Measurements from ENCODE around the gene RASL10A.

RASL10A gene

DNA sequence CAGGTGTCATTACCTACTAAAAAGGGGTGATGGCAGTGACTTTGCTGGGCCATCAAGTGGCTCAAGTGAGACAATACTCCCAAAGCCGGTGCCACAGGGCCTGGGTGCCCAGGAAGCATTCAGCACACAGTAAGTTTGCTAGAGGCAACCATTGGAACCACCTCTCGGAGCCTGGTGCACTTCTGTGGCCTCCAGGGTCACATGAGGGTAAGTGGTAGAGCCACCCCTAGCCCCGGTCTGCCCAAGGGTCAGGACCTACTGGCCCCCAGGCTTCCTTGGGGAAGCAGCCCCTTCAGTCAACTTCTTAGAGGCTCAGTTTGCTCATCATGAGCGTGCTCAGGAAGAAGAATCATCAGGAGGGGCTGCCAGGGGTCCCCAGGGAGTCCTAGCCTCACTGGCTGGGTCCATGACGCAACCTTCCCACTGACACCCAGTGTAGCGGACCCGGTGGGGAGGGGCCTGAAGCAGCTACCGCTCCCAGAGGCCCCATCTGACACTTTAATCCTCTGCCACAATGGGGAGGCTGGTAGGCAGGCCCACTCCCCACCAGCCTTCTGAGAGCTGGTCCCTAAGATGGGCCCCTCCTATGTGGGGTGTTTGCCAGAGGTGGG lies 17.5 kb upstream of the RASL10A start:
- H3K27me3 Mint-ChIP-seq, result no peaks in the 10 kb centered on the region
- no peak overlapping the region for H3K27ac Mint-ChIP-seq
- H3K36me3 Mint-ChIP-seq, result peaks cover 20% of the 10 kb centered on the region
- H3K4me3 Mint-ChIP-seq, result no peak overlapping the region
- no peaks in the 10 kb centered on the region for H3K9me3 Mint-ChIP-seq
- no peaks in the 10 kb centered on the region for H3K4me1 Mint-ChIP-seq
- CTCF ChIA-PET, result no interaction called here
- no peak for DNase-seq

DNA sequence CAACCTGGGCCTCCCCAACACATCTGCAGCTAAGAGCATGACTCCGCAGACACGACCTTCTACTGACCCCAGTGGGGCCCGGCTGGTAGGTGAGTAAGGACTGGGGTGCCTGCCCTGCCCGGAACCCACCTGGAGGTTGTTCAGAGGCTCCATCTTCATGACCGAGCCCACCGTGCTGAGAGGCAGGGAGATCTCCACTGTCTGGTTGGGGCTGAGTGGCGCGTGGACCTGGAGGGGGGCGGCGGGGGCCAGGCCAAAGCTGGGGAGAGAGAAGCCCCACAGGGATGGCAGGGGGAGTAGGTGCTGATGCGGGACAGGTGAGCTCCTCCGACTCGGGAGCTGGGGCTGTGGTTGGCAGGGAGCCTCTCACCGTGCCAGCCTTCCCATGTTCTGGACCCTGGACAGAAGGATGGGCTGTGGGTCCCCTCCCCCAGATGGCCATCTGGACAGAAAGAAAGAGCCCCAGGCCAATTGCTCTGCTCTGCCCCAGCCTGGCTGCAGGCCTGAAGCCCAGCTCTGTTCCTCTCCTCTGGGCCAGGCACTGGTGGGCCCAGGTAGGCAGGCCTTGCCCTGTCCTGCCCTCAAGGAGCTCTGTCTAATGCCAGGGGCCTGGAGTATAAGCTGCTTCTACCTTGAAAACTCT lies 16.3 kb upstream of the RASL10A start:
- Mint-ChIP-seq H3K4me1 (no peaks in the 10 kb centered on the region), H3K27ac (no peak overlapping the region), H3K36me3 (peaks cover 13% of the 10 kb centered on the region), H3K9me3 (no peaks in the 10 kb centered on the region), H3K4me3 (no peak overlapping the region), H3K27me3 (no peaks in the 10 kb centered on the region)
- DNase-seq, result no peak
- CTCF ChIA-PET, result no interaction called here

DNA sequence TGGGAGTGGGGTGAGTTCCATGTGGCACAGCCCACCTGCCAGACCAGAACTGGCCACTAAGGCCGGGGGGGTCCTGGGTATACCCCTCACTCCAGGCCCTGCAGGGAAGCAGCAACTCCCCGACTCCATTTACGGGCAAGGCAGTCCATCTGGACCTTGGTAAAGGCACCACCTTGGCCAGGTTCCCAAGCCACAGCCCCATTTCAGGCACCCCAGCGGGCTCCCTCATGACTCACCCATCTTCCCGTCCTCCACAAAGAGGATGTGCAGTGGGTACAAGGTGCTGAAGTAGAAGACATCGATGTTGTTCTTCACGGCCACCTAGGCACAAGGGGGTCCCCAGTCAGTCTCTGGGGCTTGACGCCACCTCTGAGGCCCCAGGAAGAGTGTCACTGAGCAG lies 15.7 kb upstream of the RASL10A start:
- H3K27ac Mint-ChIP-seq, result no peak overlapping the region
- no peaks in the 10 kb centered on the region for H3K27me3 Mint-ChIP-seq
- H3K4me3 Mint-ChIP-seq, result no peak overlapping the region
- H3K4me1 Mint-ChIP-seq, result no peaks in the 10 kb centered on the region
- H3K9me3 Mint-ChIP-seq, result no peaks in the 10 kb centered on the region
- H3K36me3 Mint-ChIP-seq, result peaks cover 11% of the 10 kb centered on the region
- CTCF ChIA-PET, result no interaction called here
- DNase-seq, result no peak

DNA sequence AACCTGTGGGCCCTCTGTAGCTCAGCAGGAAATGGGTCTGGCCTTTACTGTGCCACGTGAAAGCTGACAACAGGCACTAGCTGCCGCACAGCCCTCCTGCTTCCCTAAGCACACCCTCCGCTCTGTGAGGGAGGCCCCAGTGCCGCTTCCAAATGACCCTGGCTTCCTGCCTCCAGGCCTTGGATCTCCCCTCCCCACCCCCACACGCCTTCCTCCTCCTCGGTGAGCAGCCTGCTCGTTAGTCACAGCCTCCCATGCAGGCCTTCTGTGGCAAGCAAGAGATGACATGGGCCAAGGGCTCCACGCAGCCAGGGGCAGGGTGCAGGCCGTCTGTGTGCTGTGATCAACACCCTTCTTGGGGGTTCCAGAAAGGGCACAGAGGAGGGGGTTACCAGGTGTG lies 15.3 kb upstream of the RASL10A start:
- Mint-ChIP-seq H3K27ac (no peak overlapping the region), H3K27me3 (no peaks in the 10 kb centered on the region), H3K4me1 (no peaks in the 10 kb centered on the region), H3K36me3 (peaks cover 7% of the 10 kb centered on the region), H3K9me3 (no peaks in the 10 kb centered on the region), H3K4me3 (no peak overlapping the region)
- DNase-seq, result no peak
- CTCF ChIA-PET, result no interaction called here

DNA sequence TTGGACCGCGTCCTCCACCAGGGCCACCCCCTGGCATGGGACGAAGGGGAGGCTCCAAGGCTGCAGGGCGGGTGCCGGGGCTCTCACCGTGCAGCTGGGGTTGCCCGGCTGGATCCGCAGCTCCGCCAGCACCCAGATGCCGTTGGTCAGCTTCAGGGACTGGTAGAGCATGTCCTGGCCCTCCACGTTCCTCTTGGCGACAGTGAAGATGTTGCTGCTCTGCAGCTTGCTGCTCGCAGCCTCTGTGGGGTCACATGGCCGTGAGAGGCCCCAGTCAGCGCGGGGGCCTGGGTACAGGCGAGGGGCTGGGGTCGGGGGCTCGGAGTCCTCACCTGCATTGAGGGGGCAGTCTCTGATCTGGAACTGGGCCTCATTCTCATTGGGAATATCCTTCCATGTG lies 14.8 kb upstream of the RASL10A start:
- DNase-seq, result no peak
- Mint-ChIP-seq H3K36me3 (peaks cover 3% of the 10 kb centered on the region), H3K27me3 (no peaks in the 10 kb centered on the region), H3K27ac (no peak overlapping the region), H3K4me3 (no peak overlapping the region), H3K4me1 (no peaks in the 10 kb centered on the region), H3K9me3 (no peaks in the 10 kb centered on the region)
- CTCF ChIA-PET, result no interaction called here

DNA sequence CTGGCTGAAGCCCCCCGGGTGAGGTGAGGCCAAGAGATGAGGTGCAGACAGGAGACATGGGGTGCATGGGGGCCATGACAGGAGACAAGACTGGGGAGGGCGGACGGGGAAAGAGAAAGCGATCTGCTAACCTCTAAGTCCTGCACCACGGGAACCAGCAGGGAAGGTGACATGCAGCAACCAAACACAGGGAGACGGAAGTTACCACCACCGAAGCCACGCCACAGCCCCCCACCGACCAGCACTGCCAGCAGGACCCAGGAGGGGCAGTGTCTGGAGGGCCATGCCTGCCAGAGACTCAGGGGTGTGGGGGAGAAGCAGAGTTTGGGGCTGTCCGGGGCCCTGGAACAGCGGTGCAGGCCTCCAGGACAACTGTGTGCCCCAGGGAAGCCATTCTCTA lies 14.1 kb upstream of the RASL10A start:
- Mint-ChIP-seq H3K27me3 (no peaks in the 10 kb centered on the region), H3K27ac (no peak overlapping the region), H3K4me1 (no peaks in the 10 kb centered on the region), H3K36me3 (peaks cover 3% of the 10 kb centered on the region), H3K9me3 (no peaks in the 10 kb centered on the region), H3K4me3 (no peak overlapping the region)
- CTCF ChIA-PET, result no interaction called here
- DNase-seq, result no peak

DNA sequence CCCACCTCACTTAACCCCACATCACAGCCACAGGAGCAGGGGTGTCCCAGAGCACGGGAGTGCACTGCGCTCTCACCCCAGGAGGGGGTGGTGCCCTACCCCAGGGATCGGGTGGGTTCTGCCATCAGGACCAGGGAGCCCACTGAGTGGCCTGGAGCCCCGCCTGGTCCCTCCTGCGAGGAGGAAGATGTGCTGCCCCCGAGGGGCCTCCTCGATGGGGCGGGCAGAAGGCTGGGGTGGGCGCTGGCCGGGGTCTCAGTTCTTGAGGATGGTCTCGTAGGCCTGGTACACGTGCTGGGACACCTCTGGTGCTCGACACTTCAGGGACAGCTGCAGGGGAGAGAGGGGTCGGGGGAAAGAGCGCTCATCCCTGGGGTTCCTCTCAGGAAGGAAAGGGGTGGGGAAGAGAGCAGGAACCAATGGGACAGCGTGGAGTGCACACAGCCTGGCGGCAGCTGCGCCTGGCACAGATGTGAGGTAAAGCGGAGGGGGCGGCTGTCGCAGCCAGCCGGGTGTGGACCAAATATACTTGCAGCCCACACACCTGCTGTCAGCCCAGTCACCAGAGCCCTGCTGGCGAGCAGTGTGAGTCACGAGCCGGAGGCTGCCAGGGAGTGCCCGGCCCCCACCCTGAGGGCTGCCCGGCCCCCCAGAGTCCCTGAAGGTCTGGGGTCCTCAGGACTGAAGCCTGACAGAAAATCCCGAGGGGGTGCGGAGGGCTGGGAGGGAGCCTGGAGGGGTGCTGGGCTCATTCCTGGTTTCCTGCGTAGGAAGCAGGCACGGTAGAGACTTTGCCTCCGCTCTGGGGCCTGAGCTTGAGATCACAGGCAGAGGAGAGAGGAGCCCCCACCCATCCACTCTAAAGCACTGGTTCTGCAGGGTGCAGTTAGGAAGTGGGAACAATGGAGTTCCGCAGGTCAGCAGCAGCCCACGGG lies 13.3 kb upstream of the RASL10A start:
- H3K27me3 Mint-ChIP-seq, result no peaks in the 10 kb centered on the region
- H3K4me1 Mint-ChIP-seq, result no peaks in the 10 kb centered on the region
- H3K36me3 Mint-ChIP-seq, result peaks cover 3% of the 10 kb centered on the region
- H3K27ac Mint-ChIP-seq, result no peak overlapping the region
- no peak for DNase-seq
- no peak overlapping the region for H3K4me3 Mint-ChIP-seq
- no peaks in the 10 kb centered on the region for H3K9me3 Mint-ChIP-seq
- CTCF ChIA-PET, result no interaction called here

DNA sequence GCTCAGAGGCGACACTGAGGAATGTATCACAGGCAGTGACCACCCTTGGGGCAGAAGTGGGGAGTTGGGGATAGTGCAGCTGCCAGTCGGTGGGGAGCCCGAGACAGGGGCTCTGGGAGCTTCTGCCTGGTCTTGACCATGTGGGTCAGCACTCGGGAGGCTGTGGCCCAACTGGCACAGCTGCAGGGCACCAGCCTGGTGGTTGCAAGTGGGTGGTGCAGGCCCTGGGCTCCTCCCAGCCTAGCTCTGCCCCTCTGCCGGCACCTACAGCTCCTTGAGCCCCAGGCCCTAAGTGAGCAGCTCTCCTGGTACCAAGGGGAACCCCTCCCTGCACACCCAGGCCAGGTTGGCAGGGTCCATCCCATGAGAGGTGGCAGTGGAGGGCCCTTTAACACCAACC lies 12.6 kb upstream of the RASL10A start:
- H3K27ac Mint-ChIP-seq, result no peak overlapping the region
- CTCF ChIA-PET, result no interaction called here
- no peak for DNase-seq
- no peaks in the 10 kb centered on the region for H3K9me3 Mint-ChIP-seq
- no peaks in the 10 kb centered on the region for H3K4me1 Mint-ChIP-seq
- H3K4me3 Mint-ChIP-seq, result no peak overlapping the region
- peaks cover 3% of the 10 kb centered on the region for H3K36me3 Mint-ChIP-seq
- H3K27me3 Mint-ChIP-seq, result no peaks in the 10 kb centered on the region

DNA sequence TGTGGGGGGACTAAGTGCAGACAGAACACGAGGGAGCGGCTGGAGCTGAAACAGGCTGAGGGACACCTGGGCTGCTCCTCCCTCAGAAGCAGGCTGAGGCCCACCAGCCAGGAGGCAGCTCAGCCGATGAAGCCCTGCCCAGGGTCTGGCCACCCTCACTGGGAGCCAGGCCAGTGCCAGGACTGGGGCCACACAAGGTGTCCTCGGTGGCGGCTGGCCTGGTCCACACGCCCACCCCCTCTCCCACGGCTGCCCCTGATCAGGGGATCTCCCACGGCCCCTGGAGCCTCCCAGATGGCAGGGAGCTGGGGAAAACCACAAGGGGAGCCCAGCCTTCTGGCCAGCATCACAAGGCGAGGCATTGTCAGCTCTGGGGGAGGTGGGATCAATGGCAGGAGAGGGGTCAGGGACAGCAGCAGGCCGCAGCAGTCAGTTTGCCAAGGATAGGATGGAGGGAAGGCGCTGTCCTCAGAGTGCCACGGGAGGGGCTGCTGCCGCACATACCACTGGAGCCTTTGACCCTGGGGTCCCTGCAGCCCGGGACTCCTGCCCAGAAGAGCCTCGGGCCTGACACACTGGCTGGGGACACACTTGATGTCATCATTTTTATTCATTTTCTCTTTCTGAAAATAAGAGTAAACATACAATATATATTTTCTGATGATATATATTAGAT lies 11.7 kb upstream of the RASL10A start:
- CTCF ChIA-PET, result no interaction called here
- Mint-ChIP-seq H3K9me3 (no peaks in the 10 kb centered on the region), H3K27me3 (no peaks in the 10 kb centered on the region), H3K36me3 (peaks cover 3% of the 10 kb centered on the region), H3K27ac (no peak overlapping the region), H3K4me3 (no peak overlapping the region), H3K4me1 (no peaks in the 10 kb centered on the region)
- no peak for DNase-seq

DNA sequence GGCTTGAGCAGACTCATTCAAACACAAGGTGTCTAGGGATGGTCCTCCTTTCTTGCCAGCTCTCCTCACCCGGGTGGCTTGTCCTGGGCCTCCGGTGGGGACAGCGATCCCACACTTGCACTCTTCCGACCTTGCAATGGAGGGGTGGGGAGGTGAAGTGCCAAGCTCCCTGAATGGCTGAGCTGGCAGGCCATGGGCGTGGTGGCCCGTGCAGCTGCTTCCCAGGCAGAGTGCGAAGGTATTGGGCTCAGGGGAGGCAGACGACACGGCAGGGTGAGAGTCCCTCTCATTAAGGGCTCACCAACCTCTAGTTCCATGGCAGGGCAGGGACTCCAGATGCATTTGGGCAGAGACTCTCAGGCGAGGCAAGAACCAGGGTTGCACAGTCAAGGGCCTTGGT lies 11.0 kb upstream of the RASL10A start:
- Mint-ChIP-seq H3K9me3 (no peaks in the 10 kb centered on the region), H3K4me3 (no peak overlapping the region), H3K4me1 (no peaks in the 10 kb centered on the region), H3K27ac (no peak overlapping the region), H3K27me3 (no peaks in the 10 kb centered on the region), H3K36me3 (no peaks in the 10 kb centered on the region)
- CTCF ChIA-PET, result interaction anchor here (1.1 kb wide), 1 partner anchor 9 kb away, joined by 4 read pairs; no protein-coding TSS in a partner anchor
- DNase-seq, result no peak

DNA sequence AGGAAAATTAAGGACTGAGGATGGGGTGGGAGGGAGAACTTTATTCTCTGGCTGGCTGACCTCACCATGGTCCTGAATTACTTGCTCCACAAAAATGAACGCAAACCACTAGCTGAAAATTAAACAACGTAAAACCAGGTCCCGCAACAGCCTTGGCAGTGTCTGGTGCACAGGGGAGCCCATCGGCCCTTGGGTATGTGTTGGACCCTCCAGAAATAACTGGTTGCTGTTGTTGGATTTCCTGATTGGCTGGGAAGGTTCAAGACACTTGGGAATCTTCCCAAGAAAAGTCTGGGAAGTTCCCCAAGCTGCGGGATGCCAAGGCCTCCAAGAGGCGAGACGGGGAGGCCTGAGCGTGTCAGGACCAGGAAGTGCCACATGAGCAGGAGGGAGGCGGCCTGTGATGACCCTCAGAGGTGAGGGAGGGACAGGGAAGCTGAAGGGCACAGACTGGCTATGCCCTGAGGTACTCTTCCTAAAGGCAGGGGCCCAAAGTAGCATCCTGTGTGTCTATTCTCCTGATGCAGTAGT lies 10.4 kb upstream of the RASL10A start:
- Mint-ChIP-seq H3K4me3 (no peak overlapping the region), H3K27me3 (no peaks in the 10 kb centered on the region), H3K9me3 (no peaks in the 10 kb centered on the region), H3K4me1 (no peaks in the 10 kb centered on the region), H3K27ac (no peak overlapping the region), H3K36me3 (no peaks in the 10 kb centered on the region)
- DNase-seq, result no peak
- CTCF ChIA-PET, result interaction anchor here (1.1 kb wide), 1 partner anchor 9 kb away, joined by 4 read pairs; no protein-coding TSS in a partner anchor

DNA sequence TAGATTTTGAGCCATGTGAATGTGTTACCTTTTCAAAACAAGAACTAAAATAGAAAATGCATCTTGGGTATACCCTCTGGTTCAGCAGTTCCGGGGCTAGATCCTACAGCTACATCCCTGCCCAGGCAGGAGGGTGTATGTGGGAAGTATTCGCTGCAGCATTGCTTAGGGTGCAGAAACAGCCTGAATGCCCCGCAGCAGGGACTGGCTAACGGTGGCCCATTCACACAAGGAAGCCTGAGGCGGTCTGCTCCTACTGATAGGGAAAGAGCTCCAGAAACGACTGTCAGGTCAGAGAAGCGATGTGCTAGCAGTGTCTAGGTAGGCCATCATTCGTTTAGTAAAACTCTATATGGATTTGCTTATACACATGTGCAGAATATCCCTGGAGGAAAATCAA lies 9.9 kb upstream of the RASL10A start:
- Mint-ChIP-seq H3K27me3 (no peaks in the 10 kb centered on the region), H3K4me3 (no peak overlapping the region), H3K4me1 (no peaks in the 10 kb centered on the region), H3K27ac (no peak overlapping the region), H3K9me3 (no peaks in the 10 kb centered on the region), H3K36me3 (no peaks in the 10 kb centered on the region)
- CTCF ChIA-PET, result interaction anchor here (1.1 kb wide), 1 partner anchor 8 kb away, joined by 4 read pairs; no protein-coding TSS in a partner anchor
- no peak for DNase-seq

DNA sequence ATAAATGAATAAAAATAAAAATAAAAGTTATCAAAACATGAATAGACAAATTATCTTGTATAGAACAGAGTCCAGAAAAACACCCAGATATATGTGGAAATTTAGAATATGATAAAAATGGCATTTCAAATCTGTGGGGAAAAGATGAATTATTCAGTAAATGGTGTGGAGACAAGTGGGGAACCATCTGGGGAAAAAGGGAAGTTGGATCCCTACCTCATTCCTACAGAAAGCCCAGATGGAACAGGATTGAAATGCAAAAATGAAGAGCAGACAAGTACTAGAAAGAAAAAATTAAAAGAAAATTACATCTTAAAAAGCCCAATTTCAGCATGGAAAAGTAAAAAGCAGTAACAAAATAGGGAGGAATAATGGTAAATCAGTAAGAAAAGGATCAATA lies 8.1 kb upstream of the RASL10A start:
- no peak for DNase-seq
- CTCF ChIA-PET, result interaction anchor here (1.5 kb wide), 1 partner anchor 9 kb away, joined by 3 read pairs; no protein-coding TSS in a partner anchor
- Mint-ChIP-seq H3K9me3 (no peaks in the 10 kb centered on the region), H3K36me3 (no peaks in the 10 kb centered on the region), H3K4me3 (no peak overlapping the region), H3K4me1 (no peaks in the 10 kb centered on the region), H3K27ac (peak overlapping the region; percentile 66), H3K27me3 (peaks cover 5% of the 10 kb centered on the region)

DNA sequence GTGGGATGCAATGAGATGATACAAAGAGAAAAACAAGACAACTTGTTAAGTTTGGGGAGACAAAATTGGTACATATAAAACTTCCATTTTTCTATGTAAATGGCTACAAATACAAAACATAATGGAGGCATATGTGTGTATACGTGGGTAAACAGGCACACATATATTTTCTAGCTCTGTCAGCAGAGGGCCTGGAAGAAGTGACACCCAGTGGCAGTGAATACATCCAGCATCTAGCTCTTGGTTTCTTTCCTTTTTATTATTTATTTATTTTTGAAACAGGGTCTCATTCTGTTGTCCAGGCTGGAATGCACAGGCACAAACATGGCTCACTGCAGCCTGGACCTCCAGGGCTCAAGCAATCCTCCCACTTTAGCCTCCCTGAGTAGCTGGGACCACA lies 5.0 kb upstream of the RASL10A start:
- Mint-ChIP-seq H3K27ac (no peak overlapping the region), H3K36me3 (peaks cover 2% of the 10 kb centered on the region)
- CTCF ChIA-PET, result interaction anchor here (1.2 kb wide), 1 partner anchor 16 kb away, joined by 3 read pairs; no protein-coding TSS in a partner anchor

More for the DNA sequence above, 5.0 kb upstream of the RASL10A start:
- DNase-seq, result no peak
- H3K4me1 Mint-ChIP-seq, result peaks cover 2% of the 10 kb centered on the region
- no peaks in the 10 kb centered on the region for H3K9me3 Mint-ChIP-seq
- H3K27me3 Mint-ChIP-seq, result peaks cover 36% of the 10 kb centered on the region
- H3K4me3 Mint-ChIP-seq, result no peak overlapping the region
